ENCODE measurements around the gene PRDM1. TPM values are rescaled to one million over a fixed set of nuclear protein-coding genes. Genes with fewer than 3 reads are reported as not detected.

PRDM1 gene
- total RNA-seq, 1 experiment from 2014 or later: 2.6 TPM

- Histone ChIP-seq H3K79me2 (ENCODE audit: low read depth) (no peaks in the 10 kb centered on the region), H3K4me1 (replicated peaks; ENCODE audit: insufficient read depth) (peaks cover 12% of the 10 kb centered on the region), H3K27me3 (ENCODE audit: insufficient read depth, low read depth) (no peaks in the 10 kb centered on the region), H3K36me3 (ENCODE audit: low read depth) (no peaks in the 10 kb centered on the region), H4K20me1 (ENCODE audit: insufficient read depth) (no peaks in the 10 kb centered on the region), H3K27ac (no peak overlapping the region), H3F3A (ENCODE audit: insufficient read depth, low read depth) (peaks cover 6% of the 10 kb centered on the region; the same call in 1 of the 2 replicates), H2AFZ (no peak overlapping the region), H3K4me2 (no peak overlapping the region), H3K4me3 (no peak overlapping the region), H3K9me2 (ENCODE audit: insufficient read depth) (no peaks in the 10 kb centered on the region), H3K9me3 (ENCODE audit: insufficient read depth, low read depth) (no peaks in the 10 kb centered on the region)
- TF ChIP-seq EZH2 (IDR thresholded peaks at IDR 0.05; ENCODE audit: low read depth) (no peak), CTCF (conservative IDR thresholded peaks at IDR 0.05) (no peak)
- no peak for DNase-seq
- ChIA-PET CTCF (interaction anchor here (0.7 kb wide), 1 partner anchor 37 kb away, joined by 3 read pairs; no protein-coding TSS in a partner anchor), POLR2A (ENCODE audit: unreplicated experiment) (no interaction called here)
- intact Hi-C loops (cut with micrococcal nuclease; ENCODE audit: unreplicated experiment): no loop called here
- no TSS peak for BruUV-seq (replicated peaks)
Observed at GRCh38 chr6:106079961-106080762, 6.0 kb upstream of the PRDM1 start.

GRCh38 chr6:106080763-106081095 lies 5.4 kb upstream of the PRDM1 start:
- Histone ChIP-seq H3K4me1 (replicated peaks; ENCODE audit: insufficient read depth) (peaks cover 18% of the 10 kb centered on the region), H3K79me2 (ENCODE audit: low read depth) (no peaks in the 10 kb centered on the region), H3K36me3 (ENCODE audit: low read depth) (no peaks in the 10 kb centered on the region), H3K4me3 (no peak overlapping the region), H3K9me3 (ENCODE audit: insufficient read depth, low read depth) (no peaks in the 10 kb centered on the region), H2AFZ (no peak overlapping the region), H3K27me3 (ENCODE audit: insufficient read depth, low read depth) (no peaks in the 10 kb centered on the region), H3F3A (ENCODE audit: insufficient read depth, low read depth) (peaks cover 11% of the 10 kb centered on the region; the same call in 1 of the 2 replicates), H3K4me2 (no peak overlapping the region), H4K20me1 (ENCODE audit: insufficient read depth) (no peaks in the 10 kb centered on the region), H3K27ac (no peak overlapping the region), H3K9me2 (ENCODE audit: insufficient read depth) (no peaks in the 10 kb centered on the region)
- no TSS peak for BruUV-seq (replicated peaks)
- intact Hi-C loops (cut with micrococcal nuclease; ENCODE audit: unreplicated experiment): no loop called here
- ChIA-PET POLR2A (ENCODE audit: unreplicated experiment) (no interaction called here), CTCF (interaction anchor here (0.7 kb wide), 1 partner anchor 38 kb away, joined by 3 read pairs; no protein-coding TSS in a partner anchor)
- DNase-seq: no peak
- TF ChIP-seq CTCF (conservative IDR thresholded peaks at IDR 0.05): no peak
- no peak for TF ChIP-seq EZH2 (IDR thresholded peaks at IDR 0.05; ENCODE audit: low read depth)

GRCh38 chr6:106081715-106082114 lies 4.4 kb upstream of the PRDM1 start:
- Histone ChIP-seq H3F3A (ENCODE audit: insufficient read depth, low read depth) (peaks cover 15% of the 10 kb centered on the region), H2AFZ (no peak overlapping the region), H3K9me3 (ENCODE audit: insufficient read depth, low read depth) (no peaks in the 10 kb centered on the region), H3K27ac (no peak overlapping the region), H3K4me3 (no peak overlapping the region), H3K79me2 (ENCODE audit: low read depth) (peaks cover under 1% of the 10 kb centered on the region; the same call in 1 of the 2 replicates), H3K9me2 (ENCODE audit: insufficient read depth) (no peaks in the 10 kb centered on the region), H3K4me2 (no peak overlapping the region), H3K27me3 (ENCODE audit: insufficient read depth, low read depth) (no peaks in the 10 kb centered on the region), H4K20me1 (ENCODE audit: insufficient read depth) (no peaks in the 10 kb centered on the region), H3K36me3 (ENCODE audit: low read depth) (no peaks in the 10 kb centered on the region), H3K4me1 (replicated peaks; ENCODE audit: insufficient read depth) (peaks cover 20% of the 10 kb centered on the region)
- CTCF ChIA-PET: no interaction called here
- POLR2A ChIA-PET (ENCODE audit: unreplicated experiment): no interaction called here
- no peak for DNase-seq
- TF ChIP-seq EZH2 (IDR thresholded peaks at IDR 0.05; ENCODE audit: low read depth): no peak
- no peak for TF ChIP-seq CTCF (conservative IDR thresholded peaks at IDR 0.05)
- intact Hi-C loops (cut with micrococcal nuclease; ENCODE audit: unreplicated experiment): no loop called here
- BruUV-seq (replicated peaks): no TSS peak
